ENCODE results near the gene ZFP14.

The ZFP14 gene

DNA sequence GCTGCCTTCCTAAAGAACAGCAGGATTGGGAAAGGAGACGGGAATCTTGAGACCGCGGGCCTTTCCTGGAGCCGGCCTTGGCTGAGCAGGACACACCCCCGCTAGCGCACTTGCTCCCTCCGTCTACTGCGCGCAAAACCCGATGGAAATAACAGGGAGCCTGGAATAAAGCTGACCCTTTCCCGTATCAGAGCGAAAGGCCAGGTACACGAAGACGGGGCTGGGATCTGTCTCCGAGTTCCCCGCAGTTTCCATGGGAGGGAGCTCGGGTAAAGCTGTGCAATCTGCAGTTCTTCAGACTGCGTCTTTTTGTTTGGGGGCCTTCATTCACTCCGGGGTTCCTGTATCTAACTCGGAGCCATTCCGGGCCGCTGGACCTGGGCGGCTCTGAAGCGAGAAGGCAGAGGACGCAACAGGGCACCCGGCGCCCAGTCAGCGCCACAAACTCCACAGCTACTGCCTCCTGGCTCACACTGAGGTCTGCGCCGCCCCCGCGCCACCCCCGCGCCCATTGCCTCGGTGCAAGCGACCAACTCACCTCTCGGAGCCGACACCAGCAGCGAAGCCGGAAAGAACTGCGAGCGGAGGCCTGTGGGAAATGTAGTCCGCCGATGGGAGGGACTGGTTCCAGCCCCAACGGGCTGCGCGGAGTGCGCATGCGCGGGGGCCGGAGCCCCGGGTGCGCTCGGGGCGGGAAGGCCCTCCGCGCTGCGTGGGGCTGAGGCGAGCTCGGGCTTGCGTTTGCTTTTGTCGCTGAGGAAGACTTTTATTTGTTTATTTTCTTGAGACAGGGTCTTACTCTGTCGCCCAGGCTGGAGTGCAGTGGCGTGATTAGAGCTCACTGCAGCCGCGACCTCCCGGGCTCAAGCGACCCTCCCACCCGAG is at the start of gene ZFP14:
ZFP14 (minus strand) TSS at position 577 of the 885 bp plus-strand sequence. CDS start 11,309 bp downstream, outside the sequence.
- peak; percentile 96 to 97 for DNase-seq

- no peak for DNase-seq
These were observed 44.9 kb upstream of the ZFP14 start for GRCh38 chr19:36423925-36424324.

DNA sequence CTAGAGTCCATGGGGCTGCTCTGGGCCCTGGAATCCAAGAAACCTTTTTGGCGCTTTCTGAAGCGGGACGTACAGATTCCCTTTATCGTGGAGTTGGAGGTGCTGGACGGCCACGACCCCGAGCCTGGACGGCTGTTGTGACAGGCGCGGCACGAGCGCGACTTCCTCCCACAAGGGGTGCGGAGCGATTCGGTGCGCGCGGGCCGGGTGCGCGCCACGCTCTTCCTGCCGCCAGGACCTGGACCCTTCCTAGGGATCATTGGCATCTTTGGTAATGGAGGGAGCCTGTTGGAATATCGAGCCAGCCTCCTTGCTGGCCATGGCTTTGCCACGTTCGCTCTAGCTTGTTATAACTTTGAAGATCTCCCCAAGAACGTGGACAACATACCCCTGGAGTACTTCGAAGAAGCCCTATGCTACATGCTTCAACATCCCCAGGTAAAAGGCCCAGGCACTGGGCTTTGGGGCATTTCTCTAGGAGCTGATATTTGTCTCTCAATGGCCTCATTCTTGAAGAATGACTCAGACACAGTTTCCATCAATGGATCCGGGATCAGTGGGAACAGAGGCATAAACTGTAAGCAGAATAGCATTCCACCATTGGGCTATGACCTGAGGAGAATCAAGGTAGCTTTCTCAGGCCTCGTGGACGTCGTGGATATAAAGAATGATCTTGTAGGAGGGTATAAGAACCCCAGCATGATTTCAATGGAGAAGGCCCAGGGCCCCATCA is 42.9 kb upstream of the ZFP14 start:
- no peak for DNase-seq

- no peak for DNase-seq
These were observed 42.2 kb upstream of the ZFP14 start for GRCh38 chr19:36420961-36421748.

DNA sequence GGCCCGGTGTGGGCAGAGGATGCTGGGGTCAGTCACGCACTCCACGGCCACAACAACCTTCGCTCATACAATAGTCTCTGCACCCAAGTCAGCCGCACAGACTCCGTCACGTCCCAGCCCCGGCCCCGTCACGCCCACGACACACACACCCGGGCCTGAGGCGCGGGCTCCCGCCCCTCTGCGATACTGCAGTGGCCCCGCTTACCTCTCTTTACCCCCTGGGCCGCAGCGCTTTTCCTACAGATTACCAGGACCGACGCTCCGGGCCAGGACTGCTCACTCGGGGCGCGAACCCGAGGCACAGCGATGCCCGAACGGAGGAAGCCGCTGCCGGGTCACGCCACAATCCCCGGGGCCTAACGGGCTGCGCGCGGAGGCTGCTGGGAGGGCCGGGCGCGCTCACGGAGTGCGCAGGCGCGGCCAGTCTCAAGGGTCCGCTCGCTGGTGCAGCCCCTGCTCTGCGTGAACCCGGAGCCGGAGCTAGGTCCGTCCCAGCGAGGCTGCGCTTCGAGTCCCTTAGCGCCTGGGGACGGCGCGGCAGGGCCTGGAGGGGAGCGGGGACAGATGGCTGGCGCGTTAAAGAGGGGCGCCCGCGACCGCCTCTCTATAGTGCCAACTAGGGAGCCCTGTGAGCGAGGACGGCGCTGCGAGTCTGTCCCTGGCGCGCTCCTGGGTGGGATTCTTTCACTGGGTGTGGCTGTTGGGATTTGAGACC is 39.4 kb upstream of the ZFP14 start, which contains the start of gene ZFP82:
ZFP82 (minus strand) TSS at position 358 of the 715 bp plus-strand sequence. CDS start 8,855 bp downstream, outside the sequence.
- peak; percentile 82 to 84 for DNase-seq

DNA sequence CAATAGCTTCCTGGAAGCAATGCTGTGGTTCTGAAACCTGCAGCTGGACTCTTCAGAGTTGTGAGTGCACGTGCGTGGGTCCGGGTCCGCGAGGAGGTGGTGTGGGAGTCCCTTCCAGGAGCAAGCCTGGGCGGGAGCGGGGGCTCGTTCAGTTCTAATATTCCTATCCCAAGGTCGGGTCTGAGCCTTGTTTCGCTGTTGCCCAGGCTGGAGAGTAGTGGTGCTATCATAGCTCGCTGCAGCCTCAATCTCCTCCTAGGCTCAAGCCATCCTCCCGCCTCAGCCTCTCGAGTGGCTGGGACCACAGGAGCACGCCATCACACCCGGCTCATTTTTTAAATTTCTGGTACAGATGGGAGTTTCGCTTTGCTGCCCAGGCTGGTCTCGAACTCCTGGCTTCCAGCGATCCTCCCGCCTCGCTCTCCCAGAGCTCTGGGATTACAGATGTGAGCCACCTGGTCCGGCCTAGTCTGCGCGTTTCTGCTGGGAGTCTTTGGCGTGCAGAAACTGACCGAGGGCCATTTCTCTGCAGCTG is 38.8 kb upstream of the ZFP14 start:
- DNase-seq, result no peak

GRCh38 chr19:36409841-36410240 is 30.8 kb upstream of the ZFP14 start:
- no peak for DNase-seq

GRCh38 chr19:36408101-36408500 is 29.1 kb upstream of the ZFP14 start:
- DNase-seq, result no peak

- DNase-seq, result no peak
These were observed 25.5 kb upstream of the ZFP14 start for GRCh38 chr19:36404498-36404897.

DNA sequence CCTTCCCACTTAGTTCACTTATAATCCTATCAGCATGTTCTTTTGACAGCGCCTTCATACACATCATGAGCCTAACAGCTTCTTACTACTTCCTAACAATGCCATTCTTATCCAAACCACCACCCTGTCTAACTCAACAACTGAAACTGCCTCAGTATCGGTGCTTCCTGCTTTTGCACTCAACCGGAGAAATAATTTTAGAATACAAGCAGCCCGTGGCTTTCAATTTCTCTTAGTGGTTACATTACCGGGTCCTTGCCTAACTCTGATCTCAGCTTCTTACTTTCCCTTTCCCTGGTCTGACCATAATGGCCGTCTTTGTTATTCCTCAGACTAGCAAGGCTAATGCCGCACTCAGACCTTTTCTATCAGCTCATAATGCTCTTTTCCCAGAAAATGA is 22.5 kb upstream of the ZFP14 start:
- DNase-seq, result no peak

- no peak for DNase-seq
These were observed 19.6 kb upstream of the ZFP14 start for GRCh38 chr19:36398571-36398970.

- DNase-seq, result no peak
These were observed 14.1 kb upstream of the ZFP14 start for GRCh38 chr19:36392916-36393673.

GRCh38 chr19:36379510-36379819 is 464 bp upstream of the ZFP14 start:
- DNase-seq, result no peak

DNA sequence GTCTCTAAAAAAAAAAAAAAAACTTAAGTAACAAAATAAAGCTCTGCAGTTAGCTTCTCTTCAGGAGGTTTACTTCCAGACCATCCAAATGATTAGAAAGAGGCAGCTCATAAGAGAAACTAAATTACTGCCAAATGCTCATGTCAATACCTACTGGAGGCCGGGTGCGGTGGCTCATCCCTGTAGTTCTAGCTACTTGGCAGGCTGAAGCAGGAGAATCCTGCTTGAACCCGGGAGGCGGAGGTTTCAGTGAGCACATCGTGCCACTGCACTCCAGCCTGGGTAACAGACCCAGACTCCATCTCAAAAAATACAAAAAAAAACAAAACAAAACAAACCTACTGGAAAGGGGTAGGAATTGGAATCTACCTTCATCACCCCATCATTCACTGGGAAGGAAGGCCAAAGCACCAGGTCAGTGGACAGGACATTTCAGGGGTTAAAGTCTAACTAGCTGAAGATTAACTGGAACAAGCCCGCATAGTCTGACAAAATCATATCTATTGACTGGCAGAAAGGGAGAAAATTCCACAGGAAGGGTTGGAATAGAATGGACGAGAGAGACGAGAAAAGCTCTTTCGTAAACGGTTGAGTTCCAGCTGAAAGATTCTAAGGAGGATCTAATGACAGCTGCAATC is 1.3 kb downstream of the ZFP14 start:
- no peak for DNase-seq

DNA sequence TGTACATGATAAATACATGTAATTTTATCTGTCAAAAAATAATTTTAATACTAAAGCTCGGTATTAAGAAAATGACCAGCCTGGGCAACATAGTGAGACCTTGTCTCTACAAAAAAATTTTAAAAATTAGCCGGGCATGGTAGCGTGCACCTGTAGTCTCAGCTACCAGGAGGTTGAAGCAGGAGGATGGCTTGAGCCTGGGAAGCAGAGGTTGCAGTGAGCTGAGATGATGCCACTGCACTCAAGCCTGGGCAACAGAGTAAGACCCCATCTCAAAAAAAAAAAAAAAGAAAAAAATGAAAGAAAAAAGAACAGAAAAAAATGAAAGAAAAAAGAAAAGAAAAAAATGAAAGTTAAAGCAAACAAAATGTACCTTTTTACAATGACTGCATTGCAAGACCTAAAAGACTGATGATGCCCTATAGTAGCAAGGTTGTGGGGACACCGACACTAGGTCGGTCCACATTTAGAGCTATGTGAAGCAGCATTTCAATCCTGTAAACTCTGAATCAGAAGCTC is 5.3 kb downstream of the ZFP14 start:
- DNase-seq, result no peak

GRCh38 chr19:36371886-36372285 is 7.1 kb downstream of the ZFP14 start:
- no peak for DNase-seq

DNA sequence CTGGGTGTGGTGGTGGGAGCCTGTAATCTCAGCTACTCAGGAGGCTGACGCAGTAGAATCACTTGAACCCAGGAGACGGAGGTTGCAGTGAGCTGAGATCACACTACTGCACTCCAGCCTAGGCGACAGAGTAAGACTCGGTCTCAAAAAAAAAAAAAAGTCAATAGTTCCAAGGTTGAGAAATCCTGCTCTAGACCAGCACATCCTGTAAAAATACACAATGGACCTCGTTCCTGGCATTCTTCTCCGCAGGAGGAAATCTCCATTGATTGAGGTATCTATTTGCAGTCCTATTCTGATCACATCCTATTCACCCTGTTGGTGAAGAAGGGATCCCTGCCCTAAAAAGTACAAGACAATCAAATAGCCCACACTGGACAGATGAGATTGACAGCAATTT is 15.2 kb downstream of the ZFP14 start:
- DNase-seq, result no peak

DNA sequence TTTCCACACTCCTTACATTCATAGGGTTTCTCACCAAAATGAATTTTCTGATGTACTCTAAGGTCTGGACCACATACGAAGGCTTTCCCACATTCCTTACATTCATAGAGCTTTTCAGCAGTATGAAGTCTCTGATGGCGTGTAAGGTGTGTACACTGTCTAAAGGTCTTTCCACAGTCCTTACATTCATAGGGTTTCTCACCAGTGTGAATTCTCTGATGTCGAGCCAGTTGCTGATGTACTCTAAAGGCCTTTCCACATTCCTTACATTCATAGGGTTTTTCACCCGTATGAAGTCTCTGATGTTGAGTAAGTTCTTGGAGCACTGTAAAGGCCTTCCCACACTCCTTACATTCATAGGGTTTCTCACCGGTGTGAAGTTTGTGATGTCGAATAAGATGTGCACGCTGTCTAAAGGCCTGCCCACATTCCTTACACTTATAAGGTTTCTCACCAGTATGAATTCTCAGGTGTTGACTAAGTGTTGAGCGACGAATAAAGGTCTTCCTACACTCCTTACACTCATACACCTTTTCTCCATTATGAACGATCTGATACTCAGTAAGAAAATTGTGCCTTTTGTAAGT is 38.1 kb downstream of the ZFP14 start:
- DNase-seq, result no peak

- peak; percentile 83 to 90 for DNase-seq
These were observed 47.4 kb downstream of the ZFP14 start for GRCh38 chr19:36331353-36332228.
